SK-N-SH treated with all-trans-retinoic acid at 6 μM for 48 hours (cell line): Measurements from ENCODE around the gene C16orf96.
"Not testable (repeated sequence)": the region's sequence is repeated elsewhere in the genome, so short reads cannot be mapped to it uniquely, and the experiment has no call there.

ENCODE experiments used
- ATAC-seq: fragments of 200-7000 bp; cut with Tn5 transposase; 3 replicates; pipeline ENCODE4 v1.9.1; 2020; ENCODE audit warnings: mild to moderate bottlenecking, moderate library complexity
- ARNTL ChIP-seq: fragments of 450-650 bp; formaldehyde crosslinking; IDR thresholded peaks from 2 replicates; pipeline ENCODE4 v1.5.0; 2020; ENCODE audit warnings: low read depth, mild to moderate bottlenecking, moderate library complexity, borderline replicate concordance
- BACH2 ChIP-seq: fragments of 250-450 bp; sonication (Bioruptor Pico); IDR thresholded peaks from 2 replicates; pipeline ENCODE4 v1.9.0; 2021; ENCODE audit warnings: mild to moderate bottlenecking, borderline replicate concordance
- ESRRG ChIP-seq: fragments of 250-450 bp; sonication (Bioruptor Pico); IDR thresholded peaks from 2 replicates; pipeline ENCODE4 v1.6.1; 2021; ENCODE audit warnings: mild to moderate bottlenecking
- GLIS3 ChIP-seq: fragments of 250-450 bp; sonication (Bioruptor Pico); IDR thresholded peaks from 2 replicates; pipeline ENCODE4 v1.5.0; 2020; ENCODE audit warnings: mild to moderate bottlenecking, moderate library complexity
- ISL1 ChIP-seq: fragments of 250-450 bp; sonication (Bioruptor Pico); IDR thresholded peaks from 2 replicates; pipeline ENCODE4 v2.1.2; 2022; ENCODE audit warnings: mild to moderate bottlenecking, moderate library complexity
- OSR1 ChIP-seq: fragments of 250-450 bp; sonication (Bioruptor Pico); IDR thresholded peaks from 2 replicates; pipeline ENCODE4 v1.8.0; 2022; ENCODE audit warnings: moderate library complexity, mild to moderate bottlenecking, inconsistent platforms
- PPARA ChIP-seq: fragments of 250-450 bp; sonication (Bioruptor Pico); IDR thresholded peaks from 2 replicates; pipeline ENCODE4 v1.5.0; 2020; ENCODE audit warnings: mild to moderate bottlenecking, borderline replicate concordance
- RARB ChIP-seq: fragments of 250-450 bp; sonication (Bioruptor Pico); IDR thresholded peaks from 2 replicates; pipeline ENCODE4 v1.8.0; 2021; ENCODE audit warnings: mild to moderate bottlenecking, moderate library complexity
- SNAI2 ChIP-seq: fragments of 250-450 bp; sonication (Bioruptor Pico); IDR thresholded peaks from 2 replicates; pipeline ENCODE4 v1.5.0; 2020; ENCODE audit warnings: mild to moderate bottlenecking, moderate library complexity
- TCF4 ChIP-seq: fragments of 250-450 bp; sonication (Bioruptor Pico); IDR thresholded peaks from 2 replicates; pipeline ENCODE4 v1.8.0; 2021; ENCODE audit warnings: mild to moderate bottlenecking, moderate library complexity, borderline replicate concordance
- ZC3H10 ChIP-seq: fragments of 250-450 bp; sonication (Bioruptor Pico); IDR thresholded peaks from 2 replicates; pipeline ENCODE4 v1.5.1; 2021; ENCODE audit warnings: mild to moderate bottlenecking, moderate library complexity
- ZFP3 ChIP-seq: fragments of 250-450 bp; sonication (Bioruptor Pico); IDR thresholded peaks from 2 replicates; pipeline ENCODE4 v1.5.0; 2020; ENCODE audit warnings: mild to moderate bottlenecking, moderate library complexity
- ZFP30 ChIP-seq: fragments of 450-650 bp; formaldehyde crosslinking; IDR thresholded peaks from 2 replicates; pipeline ENCODE4 v1.5.0; 2022; ENCODE audit warnings: mild to moderate bottlenecking, moderate library complexity
- ZNF8 ChIP-seq: fragments of 450-650 bp; formaldehyde crosslinking; IDR thresholded peaks from 2 replicates; pipeline ENCODE4 v1.5.0; 2020; ENCODE audit warnings: mild to moderate bottlenecking, moderate library complexity
- TF ChIP-seq, protein P1 (sequence below): fragments of 250-450 bp; sonication (Bioruptor Pico); IDR thresholded peaks from 2 replicates; pipeline ENCODE4 v1.5.1; 2021; ENCODE audit warnings: mild to moderate bottlenecking, moderate library complexity
- TF ChIP-seq, protein P2 (sequence below): fragments of 250-450 bp; sonication (Bioruptor Pico); IDR thresholded peaks from 2 replicates; pipeline ENCODE4 v1.5.1; 2020; ENCODE audit warnings: low read depth, mild to moderate bottlenecking, moderate library complexity
- TF ChIP-seq, protein P3 (sequence below): fragments of 250-450 bp; sonication (Bioruptor Pico); IDR thresholded peaks from 2 replicates; pipeline ENCODE4 v1.5.0; 2020; ENCODE audit warnings: mild to moderate bottlenecking, moderate library complexity
- TF ChIP-seq, protein P4 (sequence below): fragments of 250-450 bp; sonication (Bioruptor Pico); IDR thresholded peaks from 2 replicates; pipeline ENCODE4 v1.8.0; 2020; ENCODE audit warnings: mild to moderate bottlenecking, moderate library complexity, borderline replicate concordance

The C16orf96 gene

DNA sequence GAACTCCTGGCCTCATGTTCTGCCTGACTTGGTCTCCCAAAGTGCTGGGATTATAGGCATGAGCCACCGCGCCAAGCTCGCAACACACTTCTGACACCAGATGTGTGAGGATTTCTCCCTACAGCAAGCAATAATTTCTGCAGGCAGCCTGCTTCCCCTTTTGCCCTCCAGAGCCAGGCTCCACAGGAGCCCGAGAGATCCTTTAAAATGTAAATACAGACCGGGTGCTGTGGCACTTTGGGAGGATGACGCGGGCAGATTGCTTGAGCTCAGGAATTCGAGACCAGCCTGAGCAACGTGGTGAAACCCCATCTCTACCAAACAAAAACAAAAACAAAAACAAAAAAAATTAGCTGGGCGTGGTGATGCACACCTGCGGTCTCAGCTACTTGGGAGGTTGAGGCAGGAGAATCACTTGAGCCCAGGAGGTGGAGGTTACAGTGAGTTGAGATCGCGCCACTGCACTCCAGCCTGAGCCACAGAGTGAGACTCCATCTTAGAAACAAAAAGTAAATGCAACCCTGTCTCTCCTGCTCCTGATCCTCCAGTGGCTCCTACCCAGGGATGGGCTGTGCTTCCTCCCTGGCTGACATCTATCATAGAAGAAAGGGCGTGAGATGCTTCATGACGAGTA, 14.7 kb downstream of the C16orf96 start:
- no peak for TF ChIP-seq BACH2
- no peak for TF ChIP-seq PPARA (CRISPR knock-in tag)
- TF ChIP-seq, protein P1, sequence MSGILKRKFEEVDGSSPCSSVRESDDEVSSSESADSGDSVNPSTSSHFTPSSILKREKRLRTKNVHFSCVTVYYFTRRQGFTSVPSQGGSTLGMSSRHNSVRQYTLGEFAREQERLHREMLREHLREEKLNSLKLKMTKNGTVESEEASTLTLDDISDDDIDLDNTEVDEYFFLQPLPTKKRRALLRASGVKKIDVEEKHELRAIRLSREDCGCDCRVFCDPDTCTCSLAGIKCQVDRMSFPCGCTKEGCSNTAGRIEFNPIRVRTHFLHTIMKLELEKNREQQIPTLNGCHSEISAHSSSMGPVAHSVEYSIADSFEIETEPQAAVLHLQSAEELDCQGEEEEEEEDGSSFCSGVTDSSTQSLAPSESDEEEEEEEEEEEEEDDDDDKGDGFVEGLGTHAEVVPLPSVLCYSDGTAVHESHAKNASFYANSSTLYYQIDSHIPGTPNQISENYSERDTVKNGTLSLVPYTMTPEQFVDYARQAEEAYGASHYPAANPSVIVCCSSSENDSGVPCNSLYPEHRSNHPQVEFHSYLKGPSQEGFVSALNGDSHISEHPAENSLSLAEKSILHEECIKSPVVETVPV (CRISPR knock-in tag): no peak
- TF ChIP-seq ZC3H10 (CRISPR knock-in tag): no peak
- no peak for TF ChIP-seq TCF4 (CRISPR knock-in tag)
- TF ChIP-seq, protein P2, sequence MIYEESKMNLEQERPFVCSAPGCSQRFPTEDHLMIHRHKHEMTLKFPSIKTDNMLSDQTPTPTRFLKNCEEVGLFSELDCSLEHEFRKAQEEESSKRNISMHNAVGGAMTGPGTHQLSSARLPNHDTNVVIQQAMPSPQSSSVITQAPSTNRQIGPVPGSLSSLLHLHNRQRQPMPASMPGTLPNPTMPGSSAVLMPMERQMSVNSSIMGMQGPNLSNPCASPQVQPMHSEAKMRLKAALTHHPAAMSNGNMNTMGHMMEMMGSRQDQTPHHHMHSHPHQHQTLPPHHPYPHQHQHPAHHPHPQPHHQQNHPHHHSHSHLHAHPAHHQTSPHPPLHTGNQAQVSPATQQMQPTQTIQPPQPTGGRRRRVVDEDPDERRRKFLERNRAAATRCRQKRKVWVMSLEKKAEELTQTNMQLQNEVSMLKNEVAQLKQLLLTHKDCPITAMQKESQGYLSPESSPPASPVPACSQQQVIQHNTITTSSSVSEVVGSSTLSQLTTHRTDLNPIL (CRISPR knock-in tag): no peak
- TF ChIP-seq SNAI2: no peak
- TF ChIP-seq GLIS3: no peak
- no peak for TF ChIP-seq ESRRG (CRISPR knock-in tag)
- TF ChIP-seq, protein P3, sequence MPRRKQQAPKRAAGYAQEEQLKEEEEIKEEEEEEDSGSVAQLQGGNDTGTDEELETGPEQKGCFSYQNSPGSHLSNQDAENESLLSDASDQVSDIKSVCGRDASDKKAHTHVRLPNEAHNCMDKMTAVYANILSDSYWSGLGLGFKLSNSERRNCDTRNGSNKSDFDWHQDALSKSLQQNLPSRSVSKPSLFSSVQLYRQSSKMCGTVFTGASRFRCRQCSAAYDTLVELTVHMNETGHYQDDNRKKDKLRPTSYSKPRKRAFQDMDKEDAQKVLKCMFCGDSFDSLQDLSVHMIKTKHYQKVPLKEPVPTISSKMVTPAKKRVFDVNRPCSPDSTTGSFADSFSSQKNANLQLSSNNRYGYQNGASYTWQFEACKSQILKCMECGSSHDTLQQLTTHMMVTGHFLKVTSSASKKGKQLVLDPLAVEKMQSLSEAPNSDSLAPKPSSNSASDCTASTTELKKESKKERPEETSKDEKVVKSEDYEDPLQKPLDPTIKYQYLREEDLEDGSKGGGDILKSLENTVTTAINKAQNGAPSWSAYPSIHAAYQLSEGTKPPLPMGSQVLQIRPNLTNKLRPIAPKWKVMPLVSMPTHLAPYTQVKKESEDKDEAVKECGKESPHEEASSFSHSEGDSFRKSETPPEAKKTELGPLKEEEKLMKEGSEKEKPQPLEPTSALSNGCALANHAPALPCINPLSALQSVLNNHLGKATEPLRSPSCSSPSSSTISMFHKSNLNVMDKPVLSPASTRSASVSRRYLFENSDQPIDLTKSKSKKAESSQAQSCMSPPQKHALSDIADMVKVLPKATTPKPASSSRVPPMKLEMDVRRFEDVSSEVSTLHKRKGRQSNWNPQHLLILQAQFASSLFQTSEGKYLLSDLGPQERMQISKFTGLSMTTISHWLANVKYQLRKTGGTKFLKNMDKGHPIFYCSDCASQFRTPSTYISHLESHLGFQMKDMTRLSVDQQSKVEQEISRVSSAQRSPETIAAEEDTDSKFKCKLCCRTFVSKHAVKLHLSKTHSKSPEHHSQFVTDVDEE (CRISPR knock-in tag): no peak
- no peak for TF ChIP-seq ARNTL (CRISPR knock-in tag)
- no peak for TF ChIP-seq ZFP3 (CRISPR knock-in tag)
- TF ChIP-seq ZNF8 (CRISPR knock-in tag): no peak
- no peak for ATAC-seq

DNA sequence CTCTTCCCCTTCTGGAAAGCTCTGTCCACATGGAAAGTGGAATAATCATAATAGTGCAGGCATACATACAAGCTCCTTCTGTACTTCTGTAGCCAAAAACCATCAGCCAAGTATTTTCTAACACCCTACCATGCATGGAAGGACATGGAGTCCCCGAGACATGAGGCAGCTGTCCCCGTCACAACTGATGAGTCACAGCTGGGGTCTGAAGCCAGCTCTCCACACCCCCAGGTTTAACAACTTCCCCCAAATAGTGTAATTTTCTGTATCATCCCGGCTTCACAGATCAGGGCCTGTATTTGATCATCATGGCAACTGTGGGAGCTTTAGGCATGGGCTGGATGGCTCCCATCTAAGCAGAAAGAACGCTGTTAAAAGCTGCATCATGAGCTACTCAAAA, 16.6 kb downstream of the C16orf96 start:
- TF ChIP-seq OSR1 (CRISPR knock-in tag) (no peak), TCF4 (CRISPR knock-in tag) (no peak), ZNF8 (CRISPR knock-in tag) (no peak), ZFP3 (CRISPR knock-in tag) (no peak)
- TF ChIP-seq, protein P4, sequence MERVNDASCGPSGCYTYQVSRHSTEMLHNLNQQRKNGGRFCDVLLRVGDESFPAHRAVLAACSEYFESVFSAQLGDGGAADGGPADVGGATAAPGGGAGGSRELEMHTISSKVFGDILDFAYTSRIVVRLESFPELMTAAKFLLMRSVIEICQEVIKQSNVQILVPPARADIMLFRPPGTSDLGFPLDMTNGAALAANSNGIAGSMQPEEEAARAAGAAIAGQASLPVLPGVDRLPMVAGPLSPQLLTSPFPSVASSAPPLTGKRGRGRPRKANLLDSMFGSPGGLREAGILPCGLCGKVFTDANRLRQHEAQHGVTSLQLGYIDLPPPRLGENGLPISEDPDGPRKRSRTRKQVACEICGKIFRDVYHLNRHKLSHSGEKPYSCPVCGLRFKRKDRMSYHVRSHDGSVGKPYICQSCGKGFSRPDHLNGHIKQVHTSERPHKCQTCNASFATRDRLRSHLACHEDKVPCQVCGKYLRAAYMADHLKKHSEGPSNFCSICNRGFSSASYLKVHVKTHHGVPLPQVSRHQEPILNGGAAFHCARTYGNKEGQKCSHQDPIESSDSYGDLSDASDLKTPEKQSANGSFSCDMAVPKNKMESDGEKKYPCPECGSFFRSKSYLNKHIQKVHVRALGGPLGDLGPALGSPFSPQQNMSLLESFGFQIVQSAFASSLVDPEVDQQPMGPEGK: no peak
- no peak for ATAC-seq

DNA sequence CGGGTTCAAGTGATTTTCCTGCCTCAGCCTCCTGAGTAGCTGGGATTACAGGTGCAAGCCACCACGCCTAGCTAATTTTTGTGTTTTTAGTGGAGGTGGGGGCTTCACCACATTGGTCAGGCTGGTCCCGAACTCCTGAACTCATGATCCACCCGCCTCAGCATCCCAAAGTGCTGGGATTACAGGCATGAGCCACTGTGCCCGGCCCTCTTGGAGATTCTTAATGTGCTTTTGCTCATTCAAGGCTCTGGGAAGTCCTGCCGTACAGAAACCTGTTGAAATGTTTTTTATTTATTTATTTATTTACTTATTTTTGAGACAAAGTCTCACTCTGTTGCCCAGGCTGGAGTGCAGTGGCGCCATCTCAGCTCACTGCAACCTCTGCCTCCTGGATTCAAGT, 17.8 kb downstream of the C16orf96 start:
- not testable (repeated sequence) for ATAC-seq

DNA sequence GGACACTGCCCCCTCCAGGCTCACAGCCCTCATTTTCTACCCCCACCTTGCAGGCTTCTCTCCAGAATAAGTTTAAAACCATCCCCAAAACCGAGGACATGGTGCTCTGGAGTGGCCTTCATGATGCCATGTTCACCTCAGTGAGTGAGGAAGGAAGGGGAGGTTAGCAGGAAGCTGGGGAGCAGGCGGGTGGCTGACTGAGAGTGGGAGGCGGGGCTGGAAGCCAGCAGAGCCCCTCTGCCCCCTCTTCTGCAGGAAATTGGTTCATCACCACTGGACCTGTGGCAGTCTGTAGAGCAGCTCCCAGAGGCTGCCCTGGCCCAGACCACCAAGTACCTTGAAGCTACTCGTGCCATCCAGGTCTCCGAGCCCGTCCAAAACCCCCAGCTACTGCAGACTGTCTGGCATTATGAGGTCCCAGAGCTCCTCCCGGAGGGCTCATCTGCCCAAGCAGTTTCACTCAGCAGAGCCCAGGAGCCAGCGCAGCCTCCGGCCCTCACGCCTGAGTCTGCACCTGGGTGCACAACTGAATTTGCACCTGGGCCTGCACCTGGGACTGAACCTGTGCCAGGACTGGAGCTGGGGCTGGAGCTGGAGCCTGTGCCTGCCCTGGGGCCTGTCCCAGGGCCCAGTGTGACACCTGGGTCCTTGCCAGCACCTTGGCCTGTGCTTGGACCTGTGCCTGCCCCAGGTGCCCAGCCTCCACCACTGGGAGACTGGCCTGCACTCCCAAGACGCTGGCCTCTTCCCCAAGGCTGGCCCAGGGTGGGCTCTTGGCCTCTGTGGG, 19.0 kb downstream of the C16orf96 start:
- TF ChIP-seq, protein P1 (CRISPR knock-in tag): no peak
- no peak for TF ChIP-seq OSR1 (CRISPR knock-in tag)
- ATAC-seq: no peak; the same call in 2 of the 3 replicates

DNA sequence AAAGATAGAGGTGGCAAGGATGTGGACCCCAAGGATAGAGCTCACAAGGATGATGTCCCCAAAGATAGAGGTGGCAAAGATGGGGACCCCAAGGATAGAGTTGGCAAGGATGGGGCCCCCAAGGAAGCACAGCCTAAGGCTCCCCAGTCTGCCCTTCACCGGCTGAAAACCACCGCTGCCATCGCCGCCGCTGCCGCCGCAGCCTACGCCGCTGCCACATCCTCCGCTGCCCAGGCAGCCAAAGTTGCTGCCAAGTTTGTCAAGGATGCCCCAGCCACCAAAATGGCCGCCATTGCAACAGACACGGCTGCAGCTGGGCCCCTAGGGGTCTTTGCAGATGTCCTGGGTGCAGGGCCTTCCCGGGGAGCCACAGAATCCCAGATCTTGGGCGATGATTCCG, 19.9 kb downstream of the C16orf96 start:
- ATAC-seq: no peak
- TF ChIP-seq, protein P1 (CRISPR knock-in tag): no peak
- TF ChIP-seq ISL1 (no peak), ESRRG (CRISPR knock-in tag) (no peak), ZFP30 (CRISPR knock-in tag) (no peak), SNAI2 (no peak), RARB (CRISPR knock-in tag) (no peak), OSR1 (CRISPR knock-in tag) (no peak), TCF4 (CRISPR knock-in tag) (no peak), BACH2 (no peak), ARNTL (CRISPR knock-in tag) (no peak)
- TF ChIP-seq, protein P4: no peak
